HG03196 (cell line): ENCODE data around the gene DEAF1.
"Not testable (repeated sequence)": the region's sequence is repeated elsewhere in the genome, so short reads cannot be mapped to it uniquely, and the experiment has no call there.

Experiments used
- ATAC-seq: cut with Tn5 transposase; IDR thresholded peaks from one replicate; pipeline ENCODE4 v1.9.1; 2021; ENCODE audit not compliant: unreplicated experiment

DEAF1 gene, protein sequence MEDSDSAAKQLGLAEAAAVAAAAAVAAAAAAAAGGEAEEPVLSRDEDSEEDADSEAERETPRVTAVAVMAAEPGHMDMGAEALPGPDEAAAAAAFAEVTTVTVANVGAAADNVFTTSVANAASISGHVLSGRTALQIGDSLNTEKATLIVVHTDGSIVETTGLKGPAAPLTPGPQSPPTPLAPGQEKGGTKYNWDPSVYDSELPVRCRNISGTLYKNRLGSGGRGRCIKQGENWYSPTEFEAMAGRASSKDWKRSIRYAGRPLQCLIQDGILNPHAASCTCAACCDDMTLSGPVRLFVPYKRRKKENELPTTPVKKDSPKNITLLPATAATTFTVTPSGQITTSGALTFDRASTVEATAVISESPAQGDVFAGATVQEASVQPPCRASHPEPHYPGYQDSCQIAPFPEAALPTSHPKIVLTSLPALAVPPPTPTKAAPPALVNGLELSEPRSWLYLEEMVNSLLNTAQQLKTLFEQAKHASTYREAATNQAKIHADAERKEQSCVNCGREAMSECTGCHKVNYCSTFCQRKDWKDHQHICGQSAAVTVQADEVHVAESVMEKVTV

GRCh38 chr11:694563-695287, at the start of gene DEAF1:
Gene DEAF1 (minus strand): TSS chr11:695222. CDS start chr11:695047, 175 bp downstream.
- peak; percentile 78 for ATAC-seq

DNA sequence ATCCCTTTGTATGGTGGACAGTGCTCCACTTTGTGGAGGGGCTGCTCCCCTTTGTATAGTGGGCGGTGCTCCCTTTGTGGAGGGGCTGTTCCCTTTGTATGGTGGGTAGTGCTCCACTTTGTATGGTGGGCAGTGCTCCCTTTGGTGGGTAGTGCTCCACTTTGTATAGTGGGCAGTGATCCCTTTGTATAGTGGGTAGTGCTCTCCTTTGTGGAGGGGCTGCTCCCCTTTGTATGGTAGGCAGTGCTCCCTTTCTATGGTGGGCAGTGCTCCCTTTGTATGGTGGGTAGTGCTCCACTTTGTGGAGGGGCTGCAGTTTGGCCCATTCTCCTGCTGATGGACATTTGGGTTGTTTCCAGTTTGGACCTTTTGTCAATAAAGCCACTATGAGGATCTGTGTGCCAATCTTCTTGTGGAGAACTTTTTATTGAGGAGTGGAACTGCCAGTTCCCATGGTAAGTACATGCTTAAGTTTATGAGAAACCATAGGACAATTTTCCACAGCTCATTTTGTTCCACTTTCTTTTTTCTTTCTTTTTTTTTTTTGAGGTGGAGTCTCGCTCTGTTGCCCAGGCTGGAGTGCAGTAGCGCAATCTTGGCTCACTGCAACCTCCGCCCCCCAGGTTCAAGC, 47.7 kb upstream of the DEAF1 start:
- no peak for ATAC-seq

DNA sequence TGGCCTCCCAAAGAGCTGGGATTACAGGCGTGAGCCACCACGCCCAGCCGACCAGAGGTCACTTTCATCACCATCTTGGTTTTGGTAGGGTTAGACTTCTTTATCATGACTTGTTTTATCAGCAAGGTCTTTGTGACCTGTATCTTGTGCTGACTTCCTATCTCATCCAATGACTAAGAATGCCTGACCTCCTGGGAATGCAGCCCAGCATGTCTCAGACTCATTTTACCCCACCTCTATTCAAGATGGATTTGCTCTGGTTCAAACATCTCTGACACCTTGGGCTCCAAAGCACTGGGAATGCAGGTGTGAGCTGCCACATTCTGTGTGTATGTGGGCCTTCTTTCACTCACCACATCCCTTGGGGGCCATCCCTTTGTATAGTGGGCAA, 47.1 kb upstream of the DEAF1 start:
- ATAC-seq: no peak

DNA sequence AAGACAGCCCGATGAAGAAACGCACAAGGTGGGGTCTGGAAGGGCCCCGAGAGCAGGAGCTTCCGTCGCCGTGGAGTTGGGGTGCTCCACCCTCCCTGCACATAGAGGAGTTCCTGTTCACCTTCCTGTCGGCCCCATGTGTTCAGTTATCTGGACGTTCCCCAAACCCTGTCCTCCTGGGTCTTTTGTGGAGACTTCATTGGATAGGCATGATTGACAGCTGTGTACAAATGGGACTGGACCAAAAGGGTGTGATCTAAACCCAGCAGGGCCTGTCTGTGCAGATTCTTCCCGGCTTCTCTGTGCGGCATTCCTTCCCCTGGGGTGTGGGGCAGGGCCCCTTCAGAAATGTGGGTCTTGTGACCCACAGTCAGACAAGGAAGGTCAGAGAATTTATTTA, 42.9 kb upstream of the DEAF1 start:
- ATAC-seq: not testable (repeated sequence)

- ATAC-seq: no peak
Measured at GRCh38 chr11:737366-737765, 42.3 kb upstream of the DEAF1 start.

DNA sequence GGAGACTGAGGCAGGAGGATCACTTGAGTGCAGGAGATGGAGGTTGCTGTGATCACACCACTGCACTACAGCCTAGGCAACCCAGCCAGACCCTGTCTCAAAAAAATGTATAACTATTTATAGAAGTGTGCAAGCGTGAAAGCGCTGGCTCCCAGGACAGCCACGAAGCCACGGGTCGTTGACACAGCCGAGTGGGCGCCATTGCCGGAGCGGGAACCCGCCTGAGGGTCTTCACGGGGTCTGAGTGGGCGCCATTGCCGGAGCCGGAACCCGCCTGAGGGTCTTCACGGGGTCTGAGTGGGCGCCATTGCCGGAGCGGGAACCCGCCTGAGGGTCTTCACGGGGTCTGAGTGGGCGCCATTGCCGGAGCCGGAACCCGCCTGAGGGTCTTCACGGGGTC, 39.5 kb upstream of the DEAF1 start:
- not testable (repeated sequence) for ATAC-seq

GRCh38 chr11:733072-733471, 38.0 kb upstream of the DEAF1 start:
- ATAC-seq: no peak

DNA sequence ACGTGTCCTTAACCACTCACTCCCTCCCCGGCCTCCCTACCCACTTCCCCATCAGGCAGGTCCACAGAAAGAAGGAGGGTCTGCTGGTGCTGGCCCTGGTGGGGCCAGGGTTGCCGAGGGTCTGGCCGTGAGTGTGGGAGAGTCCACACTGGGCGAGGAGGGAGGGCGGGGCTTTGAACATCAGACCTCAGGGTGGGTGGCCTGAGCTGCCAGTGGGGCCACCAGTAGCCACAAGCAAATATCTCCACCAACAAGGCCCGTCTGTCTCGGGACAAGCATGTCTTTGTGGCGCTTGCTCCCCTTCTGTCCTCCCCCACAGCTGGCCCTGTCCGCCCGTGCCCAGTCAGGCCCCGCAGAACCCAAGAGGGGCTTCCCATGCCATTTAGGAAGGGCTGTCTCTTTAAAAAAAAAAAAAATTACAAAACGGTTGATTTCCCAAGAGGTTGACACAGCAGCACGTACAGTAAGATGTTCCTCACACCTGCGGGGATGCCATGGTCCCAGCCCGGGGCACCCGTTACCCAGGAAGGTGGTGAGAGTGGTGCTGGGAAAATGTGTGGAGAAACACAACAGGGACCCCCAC, 34.6 kb upstream of the DEAF1 start:
- ATAC-seq: no peak

GRCh38 chr11:728901-729491, 34.0 kb upstream of the DEAF1 start:
- no peak for ATAC-seq

GRCh38 chr11:727859-728748, 33.1 kb upstream of the DEAF1 start:
- no peak for ATAC-seq

DNA sequence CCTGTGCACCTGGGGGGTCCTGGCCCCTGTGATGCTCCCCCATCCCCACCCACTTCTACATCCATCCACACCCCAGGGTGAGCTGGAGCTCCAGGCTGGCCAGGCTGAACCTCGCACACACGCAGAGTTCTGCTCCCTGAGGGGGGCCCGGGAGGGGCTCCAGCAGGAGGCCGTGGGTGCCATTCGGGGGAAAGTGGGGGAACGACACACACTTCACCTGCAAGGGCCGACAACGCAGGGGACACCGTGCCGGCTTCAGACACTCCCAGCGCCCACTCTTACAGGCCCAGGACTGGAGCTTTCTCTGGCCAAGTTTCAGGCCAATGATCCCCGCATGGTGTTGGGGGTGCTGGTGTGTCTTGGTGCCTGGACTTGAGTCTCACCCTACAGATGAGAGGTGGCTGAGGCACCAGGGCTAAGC, 32.3 kb upstream of the DEAF1 start:
- ATAC-seq: no peak

DNA sequence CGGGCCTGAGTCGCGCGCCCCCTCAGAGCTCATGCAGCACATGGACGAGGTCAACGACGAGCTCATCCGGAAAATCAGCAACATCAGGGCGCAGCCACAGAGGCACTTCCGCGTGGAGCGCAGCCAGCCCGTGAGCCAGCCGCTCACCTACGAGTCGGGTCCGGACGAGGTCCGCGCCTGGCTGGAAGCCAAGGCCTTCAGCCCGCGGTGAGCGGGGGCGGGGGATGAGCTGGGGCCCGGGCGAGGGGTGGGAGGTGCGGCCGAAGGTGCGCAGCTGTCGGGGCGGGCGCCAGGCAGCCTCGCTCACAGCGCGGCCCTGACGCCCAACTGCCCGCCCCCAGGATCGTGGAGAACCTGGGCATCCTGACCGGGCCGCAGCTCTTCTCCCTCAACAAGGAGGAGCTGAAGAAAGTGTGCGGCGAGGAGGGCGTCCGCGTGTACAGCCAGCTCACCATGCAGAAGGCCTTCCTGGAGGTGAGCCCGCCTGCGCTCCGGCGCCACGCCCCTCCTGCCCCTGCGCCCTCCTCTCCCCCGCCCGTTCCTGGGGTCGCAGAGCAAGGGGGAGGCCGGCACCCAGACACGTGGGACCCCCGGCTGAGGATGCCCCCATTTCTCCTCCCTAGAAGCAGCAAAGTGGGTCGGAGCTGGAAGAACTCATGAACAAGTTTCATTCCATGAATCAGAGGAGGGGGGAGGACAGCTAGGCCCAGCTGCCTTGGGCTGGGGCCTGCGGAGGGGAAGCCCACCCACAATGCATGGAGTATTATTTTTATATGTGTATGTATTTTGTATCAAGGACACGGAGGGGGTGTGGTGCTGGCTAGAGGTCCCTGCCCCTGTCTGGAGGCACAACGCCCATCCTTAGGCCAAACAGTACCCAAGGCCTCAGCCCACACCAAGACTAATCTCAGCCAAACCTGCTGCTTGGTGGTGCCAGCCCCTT, 31.5 kb upstream of the DEAF1 start:
- ATAC-seq: no peak

DNA sequence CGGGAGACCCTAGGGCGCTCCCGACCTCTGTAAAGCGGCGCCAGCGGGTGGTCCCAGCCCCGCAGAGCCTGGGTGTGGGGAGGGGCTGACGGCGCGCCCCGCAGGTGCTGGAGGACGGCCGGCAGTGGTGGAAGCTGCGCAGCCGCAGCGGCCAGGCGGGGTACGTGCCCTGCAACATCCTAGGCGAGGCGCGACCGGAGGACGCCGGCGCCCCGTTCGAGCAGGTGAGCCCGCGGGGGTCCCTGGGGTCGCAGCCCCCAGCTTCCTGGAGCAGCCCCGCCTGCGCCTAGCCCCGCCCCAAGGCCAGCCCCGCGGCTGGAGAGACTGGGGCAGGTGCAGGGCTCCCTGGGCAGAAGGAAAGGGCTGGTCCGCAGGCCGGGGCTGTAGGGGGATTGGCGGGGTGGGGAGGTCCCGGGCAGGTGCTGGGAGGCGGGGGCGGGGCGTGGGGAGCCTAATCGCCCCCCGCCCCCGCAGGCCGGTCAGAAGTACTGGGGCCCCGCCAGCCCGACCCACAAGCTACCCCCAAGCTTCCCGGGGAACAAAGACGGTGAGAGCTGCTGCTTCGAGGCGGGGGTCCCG, 30.7 kb upstream of the DEAF1 start:
- no peak for ATAC-seq

DNA sequence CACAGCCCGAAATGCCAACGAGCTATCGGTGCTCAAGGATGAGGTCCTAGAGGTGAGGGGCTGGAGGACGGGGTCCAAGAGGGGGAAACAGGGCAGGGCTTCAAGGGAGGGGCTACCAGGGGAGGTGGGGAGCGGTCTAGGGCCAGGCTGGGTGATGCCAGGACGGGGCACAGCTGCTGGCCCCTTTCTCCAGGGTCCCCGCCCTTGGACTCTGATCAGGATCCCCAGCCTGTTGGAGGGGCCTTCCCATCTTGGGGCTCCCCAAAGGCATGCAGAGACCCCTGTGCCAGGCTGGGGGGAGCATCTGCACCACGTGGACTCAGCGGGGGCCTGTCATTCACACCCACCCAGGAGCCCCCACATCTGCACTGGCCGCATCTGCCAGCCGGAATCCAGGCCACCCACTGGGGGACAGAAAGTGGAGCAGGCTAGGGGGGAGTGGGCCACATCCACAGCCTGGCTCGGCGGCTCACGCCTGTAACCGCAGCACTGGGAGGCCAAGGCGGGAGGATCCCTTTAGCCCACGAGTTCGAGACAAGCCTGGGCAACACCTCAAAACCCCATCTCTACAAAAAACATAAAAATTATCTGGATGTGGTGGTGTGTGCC, 29.9 kb upstream of the DEAF1 start:
- no peak for ATAC-seq

DNA sequence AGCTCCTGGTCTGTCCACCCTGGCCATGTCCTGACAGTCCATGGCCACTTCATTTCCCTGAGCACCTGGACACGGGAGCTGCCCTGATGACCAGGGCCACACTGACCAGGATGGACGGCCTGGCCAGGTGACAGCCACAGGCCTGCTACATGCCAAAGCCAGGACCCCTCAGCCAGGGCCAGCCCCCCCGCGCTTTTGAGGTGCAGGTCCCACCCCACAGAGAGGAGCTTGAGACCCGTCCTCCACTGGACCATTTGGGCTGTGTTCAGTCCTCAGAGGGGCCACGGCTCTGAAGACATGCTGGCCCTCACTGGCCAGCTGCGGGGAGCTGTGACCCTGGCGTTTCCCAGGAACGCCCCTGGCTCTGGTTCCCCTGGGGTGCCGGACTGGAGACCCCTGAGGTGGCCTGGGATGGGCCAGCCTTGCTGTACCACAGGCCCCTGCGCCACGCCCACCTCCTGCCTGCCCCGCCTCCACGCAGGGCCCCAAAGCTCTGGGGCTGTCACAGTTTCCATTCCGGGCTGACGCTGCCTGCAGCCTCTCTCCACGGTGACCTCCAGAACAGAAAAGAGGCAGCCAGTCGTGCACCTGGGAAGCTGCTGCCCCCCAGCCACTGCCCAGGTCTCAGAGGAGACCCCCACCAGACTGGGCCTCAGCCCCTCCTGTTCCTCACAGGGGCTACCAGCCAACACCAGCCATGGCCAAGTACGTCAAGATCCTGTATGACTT, 29.2 kb upstream of the DEAF1 start:
- ATAC-seq: no peak

- no peak for ATAC-seq
Measured at GRCh38 chr11:723120-723883, 28.3 kb upstream of the DEAF1 start.
